A549 (cell line): ENCODE measurements around the gene C5AR2. TPM values are rescaled to one million over a fixed set of nuclear protein-coding genes. Genes with fewer than 3 reads are reported as not detected.
A peak's percentile ranks its signal among the peaks of the same experiment; 100 is the strongest.

Experiments used
- ATAC-seq, 2 experiments: fragments of 200-7000 bp in 1 of 2; fragments of >200 bp in 1 of 2; cut with Nextera tagmentation in 1 of 2; cut with Tn5 transposase in 1 of 2; 3 replicates each; pipeline versions ENCODE4 v1.8.0 to v1.9.1; 2018 to 2020; ENCODE audit warnings: mild to moderate bottlenecking in 1 of 2, moderate library complexity in 1 of 2
- CTCF ChIA-PET: fragments of 300-600 bp; sonication (Branson Sonifier 250); formaldehyde crosslinking; extraction: SDS; loops from one replicate; lab custom pipeline; 2021; ENCODE audit warnings: antibody characterized with exemption, inconsistent platforms; lab: Yijun Ruan, JAX
- POLR2A ChIA-PET: fragments of 350-600 bp; formaldehyde crosslinking; extraction: SDS; loops from one replicate; lab custom pipeline; 2021; ENCODE audit warnings: antibody characterized with exemption, inconsistent platforms; lab: Yijun Ruan, JAX
- DNase-seq, 2 experiments: peaks; one replicate each; pipeline versions ENCODE4 v3.0.0 to v3.0.0-alpha.2; 2011 to 2016; ENCODE audit warnings: low read depth in 1 of 2, low spot score in 1 of 2
- FAIRE-seq: peaks from 2 replicates; lab custom pipeline; 2011; peaks lifted over from hg19 to GRCh38; lab: Jason Lieb, UNC
- H3K27ac ChIP-seq, 2 experiments: fragments of >200 bp; sonication (Bioruptor Twin); formaldehyde crosslinking; 3 replicates each; pipeline ENCODE4 v1.5.1; 2016 to 2017
- H3K4me1 ChIP-seq: fragments of >200 bp; sonication (Bioruptor Twin); formaldehyde crosslinking; 3 replicates; pipeline ENCODE4 v1.6.1; 2016
- H3K4me2 ChIP-seq: fragments of >200 bp; sonication (Bioruptor Twin); formaldehyde crosslinking; 3 replicates; pipeline ENCODE4 v1.6.1; 2016
- H3K4me3 ChIP-seq: fragments of >200 bp; sonication (Bioruptor Twin); formaldehyde crosslinking; 3 replicates; pipeline ENCODE4 v1.5.1; 2016
- H3K9me3 ChIP-seq: fragments of >200 bp; sonication (Bioruptor Twin); formaldehyde crosslinking; 3 replicates; pipeline ENCODE4 v1.6.1; 2016
- ATOH8 ChIP-seq: fragments of 250-450 bp; sonication (Bioruptor Pico); IDR thresholded peaks from 2 replicates; pipeline ENCODE4 v1.5.0; 2020; ENCODE audit warnings: low read depth, mild to moderate bottlenecking, moderate library complexity
- BHLHE40 ChIP-seq: IDR thresholded peaks from 2 replicates; pipeline ENCODE4 v1.6.1; 2012; ENCODE audit warnings: low read depth, low read length, inconsistent platforms
- CHD4 ChIP-seq: fragments of 200-600 bp; sonication (generic); IDR thresholded peaks from 2 replicates; pipeline ENCODE4 v1.6.1; 2016; ENCODE audit warnings: antibody characterized with exemption, mild to moderate bottlenecking, borderline replicate concordance
- CTCF ChIP-seq: fragments of >200 bp; sonication (Bioruptor Twin); formaldehyde crosslinking; IDR thresholded peaks from 3 replicates; pipeline ENCODE4 v1.5.1; 2016
- ELK1 ChIP-seq: fragments of 150-350 bp; IDR thresholded peaks from 2 replicates; pipeline ENCODE4 v1.6.1; 2014; ENCODE audit warnings: low read depth, mild to moderate bottlenecking, low read length
- ESRRA ChIP-seq: fragments of 150-350 bp; IDR thresholded peaks from 2 replicates; pipeline ENCODE4 v1.6.1; 2014; ENCODE audit warnings: mild to moderate bottlenecking, low read length, borderline replicate concordance
- FOSL2 ChIP-seq, 2 experiments: fragments of 450-650 bp in 1 of 2; fragments of >200 bp in 1 of 2; sonication (Bioruptor Twin) in 1 of 2; formaldehyde crosslinking; IDR thresholded peaks; 2 replicates each; pipeline versions ENCODE4 v1.5.0 to v1.6.1; 2016 to 2020; ENCODE audit warnings: mild to moderate bottlenecking in 1 of 2, moderate library complexity in 1 of 2
- FOXS1 ChIP-seq: fragments of 250-450 bp; sonication (Bioruptor Pico); IDR thresholded peaks from 2 replicates; pipeline ENCODE4 v1.5.0; 2020; ENCODE audit warnings: mild to moderate bottlenecking, moderate library complexity
- HMGXB4 ChIP-seq: fragments of 250-450 bp; sonication (Bioruptor Pico); IDR thresholded peaks from 2 replicates; pipeline ENCODE4 v1.5.0; 2021; ENCODE audit warnings: mild to moderate bottlenecking, moderate library complexity, borderline replicate concordance
- JUN ChIP-seq, 2 experiments: fragments of >200 bp; sonication (Bioruptor Twin); formaldehyde crosslinking; IDR thresholded peaks; 2 replicates in 1 of 2; 3 replicates in 1 of 2; pipeline ENCODE4 v1.6.1; 2016 to 2017
- MAZ ChIP-seq: fragments of 150-350 bp; IDR thresholded peaks from 2 replicates; pipeline ENCODE4 v1.6.1; 2014; ENCODE audit warnings: antibody characterized with exemption, low read depth, low read length, borderline replicate concordance
- MYC ChIP-seq: IDR thresholded peaks from 2 replicates; pipeline ENCODE4 v1.6.1; 2012; ENCODE audit warnings: mild to moderate bottlenecking, inconsistent platforms, low read length, improper control_type of control experiment, borderline replicate concordance
- NPAS2 ChIP-seq: fragments of 250-450 bp; sonication (Bioruptor Pico); IDR thresholded peaks from 2 replicates; pipeline ENCODE4 v1.8.0; 2022; ENCODE audit warnings: mild to moderate bottlenecking, moderate library complexity, borderline replicate concordance
- NR3C1 ChIP-seq: fragments of >200 bp; sonication (Bioruptor Twin); formaldehyde crosslinking; IDR thresholded peaks from 3 replicates; pipeline ENCODE4 v1.6.1; 2017
- PBX3 ChIP-seq: IDR thresholded peaks from 2 replicates; pipeline ENCODE4 v1.6.1; 2012
- RAD21 ChIP-seq, 2 experiments: fragments of >200 bp in 1 of 2; sonication (Bioruptor Twin) in 1 of 2; formaldehyde crosslinking in 1 of 2; IDR thresholded peaks in 1 of 2; conservative IDR thresholded peaks in 1 of 2; 2 replicates in 1 of 2; 3 replicates in 1 of 2; pipeline ENCODE4 v1.6.1; 2012 to 2018; ENCODE audit warnings: inconsistent platforms in 1 of 2
- REST ChIP-seq: fragments of 200-600 bp; sonication (generic); IDR thresholded peaks from 2 replicates; pipeline ENCODE4 v1.6.1; 2016; ENCODE audit warnings: antibody characterized with exemption, mild to moderate bottlenecking, moderate library complexity
- TFCP2L1 ChIP-seq: fragments of 250-450 bp; sonication (Bioruptor Pico); IDR thresholded peaks from 2 replicates; pipeline ENCODE4 v1.5.0; 2021; ENCODE audit warnings: mild to moderate bottlenecking
- ZC3H11A ChIP-seq: fragments of 450-650 bp; IDR thresholded peaks from 2 replicates; pipeline ENCODE4 v1.6.1; 2014; ENCODE audit warnings: antibody characterized with exemption, mild to moderate bottlenecking
- WGBS: methylation state at CpG from one replicate; pipeline ENCODE4 v1.1.6; 2017; ENCODE audit errors: missing lambda C conversion rate; 5-methylcytosine and 5-hydroxymethylcytosine counted together
- polyA plus RNA-seq, 4 experiments: library from polyadenylated mRNA; depleted of rRNA in 3 of 4; stranded (reverse); fragments of >200 nt; fragmentation: RNase III in 1 of 4; extraction: RNeasy Plus Mini Kit Qiagen cat#74134 plus additional on column Dnase treatment in 1 of 4; gene quantifications; 2 replicates in 3 of 4; 3 replicates in 1 of 4; pipeline ENCODE4 v1.2.3, GENCODE V29; 2011 to 2017

Gene C5AR2
- polyA plus RNA-seq, 2 of the 4 experiments (the other 2 are of a cell fraction), result 0.25 to 0.28 TPM

GRCh38 chr19:47370045-47370611 lies 38.2 kb downstream of the C5AR2 start:
- ChIA-PET POLR2A (no interaction called here), CTCF (interaction anchor here (0.9 to 4.5 kb wide), 7 partner anchors 21 to 72 kb away, joined by 3 to 31 read pairs (median 4); partner anchors contain the start of gene DHX34)
- ATAC-seq (peak; percentile 12 to 35; a peak in 1 of 6 replicates), DNase-seq (no peak), FAIRE-seq (no peak)
- 81% methylated on average over 10 of the region's 10 CpGs for WGBS
- H3K4me3 ChIP-seq, result no peak overlapping the region
- TF ChIP-seq TFCP2L1 (CRISPR knock-in tag) (no peak), HMGXB4 (CRISPR knock-in tag) (no peak), ELK1 (no peak), CHD4 (no peak), MYC (no peak), BHLHE40 (no peak), CTCF (no peak), PBX3 (no peak), NR3C1 (no peak), ATOH8 (CRISPR knock-in tag) (no peak), FOSL2 (IDR thresholded peaks at IDR 0.05) (no peak), FOSL2 (CRISPR knock-in tag; IDR thresholded peaks at IDR 0.05) (no peak), MAZ (no peak), RAD21 (conservative IDR thresholded peaks at IDR 0.05 in 1 of 2, IDR thresholded peaks at IDR 0.05 in 1 of 2) (no peak), ZC3H11A (no peak), JUN (IDR thresholded peaks at IDR 0.05) (no peak), ESRRA (no peak), REST (no peak), FOXS1 (CRISPR knock-in tag) (no peak), NPAS2 (CRISPR knock-in tag) (no peak)
- H3K4me1 ChIP-seq, result peaks cover 7% of the 10 kb centered on the region; the same call in 1 of the 3 replicates
- no peaks in the 10 kb centered on the region for H3K9me3 ChIP-seq
- 0 out of 6 replicates have a peak overlapping the region, but pooled peaks of 1 of the 2 experiments have one; percentile 14 for H3K27ac ChIP-seq
- H3K4me2 ChIP-seq, result no peak overlapping the region
